NCI-H2196 treated with DMSO at 0.1 percent for 48 hours (cell line): Measurements from ENCODE around the gene ELFN1.

Experiments
- DNase-seq: peaks from one replicate; lab custom pipeline; 2025; ENCODE audit not compliant: unreplicated experiment; lab: John Stamatoyannopoulos, UW

ELFN1 gene

GRCh38 chr7:1675036-1675671, 5.1 kb downstream of the ELFN1 start:
- no peak for DNase-seq

GRCh38 chr7:1675673-1676549, 5.8 kb downstream of the ELFN1 start:
- DNase-seq, result no peak

DNA sequence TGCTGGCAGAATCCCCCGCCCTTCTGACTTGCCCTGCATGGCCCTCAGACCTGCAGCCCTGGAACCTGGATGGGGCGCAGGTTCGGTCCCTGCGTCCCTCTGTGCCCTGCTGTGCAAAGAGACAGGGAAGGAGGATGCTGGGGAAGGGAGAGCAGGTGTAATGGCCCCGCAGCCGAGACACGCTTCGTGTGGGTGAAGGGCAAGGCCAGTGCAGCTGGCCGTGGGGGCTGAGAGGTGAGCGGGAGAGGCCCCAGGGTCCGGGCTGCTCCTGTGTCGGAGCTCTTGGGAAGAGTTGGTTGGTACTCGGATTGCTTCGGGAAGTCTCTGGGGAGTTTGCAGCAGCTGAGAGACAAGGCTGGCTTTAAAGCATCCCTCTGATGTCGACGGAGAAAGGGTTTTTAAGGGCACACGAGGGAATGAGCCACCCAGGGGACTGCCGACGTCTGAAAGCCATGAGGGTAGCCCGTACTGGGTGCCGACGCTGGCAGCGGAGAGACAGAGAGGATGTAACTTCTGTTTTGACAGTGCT, 6.5 kb downstream of the ELFN1 start:
- no peak for DNase-seq

- no peak for DNase-seq
Observed at GRCh38 chr7:1677206-1678080, 7.4 kb downstream of the ELFN1 start.

GRCh38 chr7:1678081-1678543, 8.0 kb downstream of the ELFN1 start:
- DNase-seq, result no peak

DNA sequence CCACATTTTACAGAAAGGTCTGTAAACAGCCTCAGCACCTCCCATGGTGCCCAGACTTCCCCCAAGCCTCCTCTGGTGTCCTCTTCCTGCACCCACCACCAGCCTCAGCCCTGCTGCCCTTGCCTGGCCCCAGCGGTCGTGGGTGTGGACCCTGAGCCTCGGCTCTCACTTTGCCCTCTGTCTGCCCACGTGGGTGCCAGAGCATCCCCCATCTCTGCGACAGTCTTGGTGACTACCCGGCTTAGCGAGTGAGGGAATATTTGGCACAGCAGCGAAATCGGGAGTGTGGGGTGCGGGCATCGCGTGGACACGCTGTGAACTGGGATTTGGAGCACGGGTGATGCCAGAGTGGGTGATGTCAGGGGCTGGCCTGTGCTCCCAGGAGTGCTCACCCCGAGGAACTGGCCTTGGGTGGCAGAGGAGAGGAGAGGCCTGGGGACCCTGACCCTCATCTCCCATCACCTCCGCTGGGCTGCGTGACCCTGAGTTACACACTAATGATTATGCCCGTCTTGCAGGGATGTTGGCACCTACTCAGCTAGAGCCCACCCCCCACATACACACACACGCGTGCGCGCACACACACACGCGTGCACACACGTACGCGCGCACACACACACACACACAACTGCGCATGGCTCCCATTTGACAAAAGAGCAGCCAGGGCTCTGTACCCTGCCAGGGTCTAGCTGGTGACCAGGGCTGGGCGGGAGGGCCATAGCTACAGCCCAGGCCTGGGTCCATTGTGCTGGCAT, 8.7 kb downstream of the ELFN1 start:
- DNase-seq, result no peak

DNA sequence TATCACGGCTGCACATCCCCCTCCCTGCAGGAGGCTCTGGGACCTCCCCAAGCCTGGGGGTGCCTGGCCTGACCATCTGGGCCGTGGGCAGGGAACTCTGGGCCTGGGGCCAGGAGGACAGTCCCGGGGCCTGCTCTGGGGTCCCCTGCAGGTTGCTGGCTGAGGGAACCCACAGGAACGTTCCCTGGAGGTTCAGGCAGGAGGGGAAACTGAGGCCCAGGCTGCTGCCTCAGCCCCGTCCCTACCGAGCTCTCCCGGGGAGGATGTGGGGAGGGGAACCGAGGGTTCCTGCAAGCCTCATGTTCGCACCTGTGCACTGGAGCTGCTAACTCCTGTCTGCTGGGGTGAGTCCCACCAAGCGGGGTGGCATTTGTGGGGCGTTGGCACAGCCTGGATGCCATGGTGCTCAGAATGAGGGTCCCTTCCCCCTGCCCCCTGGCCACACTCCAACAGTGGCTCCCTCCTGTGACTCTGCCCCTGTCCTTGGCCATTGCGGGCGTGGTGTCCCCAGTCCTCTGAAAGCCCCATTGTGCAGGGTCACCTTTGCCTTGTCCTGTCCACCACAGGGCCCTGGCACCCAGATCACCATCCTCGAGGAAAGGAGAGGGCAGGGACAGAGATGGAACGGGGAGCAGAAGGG, 9.4 kb downstream of the ELFN1 start:
- no peak for DNase-seq

DNA sequence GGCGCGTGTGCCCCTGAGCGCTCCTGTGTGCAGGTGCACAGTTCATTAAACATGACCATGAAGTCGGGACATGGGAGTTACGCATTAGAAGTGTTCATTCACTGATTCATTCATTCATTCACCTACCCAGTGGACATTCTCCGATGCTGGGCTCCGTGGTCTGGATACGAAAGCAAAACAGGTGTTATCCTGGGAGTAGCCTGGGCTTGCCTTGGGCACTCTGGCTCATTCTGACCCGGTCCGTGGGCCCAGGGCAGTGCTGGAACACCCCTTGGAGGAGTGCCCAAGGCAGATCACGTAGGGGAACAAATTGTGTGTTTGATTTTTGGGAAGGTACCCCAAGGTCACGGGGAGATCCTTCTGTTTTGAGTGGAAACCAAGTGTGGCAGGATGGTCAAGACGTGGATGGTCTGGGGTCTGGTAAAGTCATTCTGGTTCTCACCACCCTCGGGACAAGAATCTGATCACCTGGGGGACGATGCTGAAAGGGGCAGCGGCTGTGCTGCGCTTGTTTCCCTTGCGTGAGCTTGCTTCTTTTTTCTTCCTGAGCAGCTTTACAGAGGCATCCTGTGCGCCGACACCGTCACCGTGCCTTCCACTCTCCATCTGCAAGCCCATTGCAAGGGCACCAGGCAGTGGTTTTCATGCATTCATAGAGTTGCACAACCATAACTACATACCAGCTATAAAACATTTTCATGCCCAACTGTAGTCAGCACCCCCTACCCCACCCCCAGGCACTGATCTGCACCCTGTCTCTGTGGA, 10.1 kb downstream of the ELFN1 start:
- DNase-seq, result no peak

DNA sequence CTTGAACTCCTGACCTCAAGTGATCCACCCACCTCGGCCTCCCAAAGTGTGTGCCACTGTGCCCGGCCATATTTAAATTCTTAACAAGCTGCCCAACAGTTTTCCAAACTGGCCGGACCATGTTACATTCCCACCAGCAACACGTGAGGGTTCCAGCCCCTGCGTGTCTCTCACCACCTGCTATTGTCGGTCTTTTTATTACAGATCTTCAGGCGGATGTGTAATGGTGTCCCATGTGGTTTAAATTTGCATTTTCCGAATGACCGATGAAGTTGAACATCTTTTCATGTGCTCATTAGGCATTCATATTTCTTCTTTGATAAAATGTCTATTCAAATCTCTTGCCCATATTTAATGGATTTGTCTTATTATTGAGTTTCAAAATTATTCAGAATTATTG, 11.5 kb downstream of the ELFN1 start:
- no peak for DNase-seq

- no peak for DNase-seq
Observed at GRCh38 chr7:1685000-1685624, 15.0 kb downstream of the ELFN1 start.

GRCh38 chr7:1688542-1688941, 18.5 kb downstream of the ELFN1 start:
- no peak for DNase-seq

DNA sequence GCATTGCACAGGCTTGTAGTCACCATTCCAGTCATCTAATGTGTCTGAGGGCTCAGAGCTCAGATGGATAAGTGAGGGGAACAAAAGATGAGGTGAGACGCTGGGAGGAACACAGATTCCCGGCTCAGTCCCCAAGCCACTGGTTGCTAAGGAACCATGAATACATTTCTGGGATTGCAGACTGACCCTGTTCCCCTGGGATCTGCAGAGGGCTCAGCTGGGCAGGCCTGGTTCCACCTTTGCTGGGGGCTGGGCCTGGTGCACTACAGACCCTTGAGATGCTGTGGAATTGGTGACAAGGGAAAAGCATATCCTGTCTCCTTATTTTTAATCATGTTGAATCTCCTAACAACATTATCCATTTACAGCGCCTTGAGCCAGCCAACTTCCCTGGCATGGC, 19.2 kb downstream of the ELFN1 start:
- DNase-seq, result no peak

- DNase-seq, result no peak
Observed at GRCh38 chr7:1690359-1690958, 20.4 kb downstream of the ELFN1 start.

GRCh38 chr7:1691096-1691495, 21.0 kb downstream of the ELFN1 start:
- no peak for DNase-seq

- no peak for DNase-seq
Observed at GRCh38 chr7:1691601-1692514, 21.8 kb downstream of the ELFN1 start.

DNA sequence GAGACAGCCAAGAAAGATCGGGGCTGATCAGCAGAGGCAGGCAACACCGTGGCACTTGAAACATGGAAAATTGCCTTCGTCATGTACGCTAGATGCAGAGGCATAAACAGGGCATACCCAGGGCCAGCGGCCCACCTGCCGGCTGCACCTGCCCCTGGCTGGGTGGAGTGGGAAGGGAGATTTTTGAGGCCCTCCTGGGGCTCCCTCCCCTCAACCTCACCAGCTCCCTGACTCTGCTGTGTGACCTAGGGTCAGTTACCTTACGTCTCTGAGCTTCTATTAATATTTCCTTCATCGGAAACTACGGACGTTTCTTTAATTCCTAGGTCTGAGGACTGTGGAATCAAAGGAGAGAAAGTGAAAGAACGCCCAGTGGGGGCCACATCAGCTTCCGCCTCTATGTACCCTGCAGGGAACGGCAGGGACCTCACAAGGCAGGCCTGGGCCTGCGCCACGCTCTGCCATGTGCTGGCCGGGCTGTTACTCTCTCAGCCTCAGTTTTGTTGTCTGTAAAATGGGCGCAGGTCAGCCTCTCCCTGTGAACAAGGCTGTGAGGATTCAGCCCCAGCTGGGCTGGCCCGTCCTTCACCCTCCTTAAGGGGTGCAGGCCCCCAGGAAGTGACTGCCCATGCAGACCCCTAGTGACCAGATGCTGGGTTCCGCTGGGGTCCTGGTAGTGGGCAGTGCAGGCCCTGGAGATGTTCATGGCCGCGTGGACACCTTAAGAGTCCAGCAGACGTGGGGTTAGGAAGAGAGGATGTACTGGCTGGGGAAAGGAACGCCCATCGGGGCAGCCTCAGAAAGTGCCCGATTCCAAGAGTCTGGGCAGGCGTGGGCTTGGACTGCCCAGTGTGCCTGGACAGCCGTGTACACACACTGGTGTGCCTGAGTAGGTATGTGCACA, 22.7 kb downstream of the ELFN1 start:
- no peak for DNase-seq
